Activated CD8-positive, alpha-beta T cell treated with anti-CD3 and anti-CD28 coated beads for 36 hours (primary cell): ENCODE measurements around the gene FRMD1. TPM values are rescaled to one million over a fixed set of nuclear protein-coding genes. Genes with fewer than 3 reads are reported as not detected.

Source experiments
- ATAC-seq: fragments of 200-7000 bp; cut with Tn5 transposase; one replicate; pipeline ENCODE4 v1.10.0; 2021; ENCODE audit warnings: mild to moderate bottlenecking, moderate library complexity
- CTCF ChIA-PET: fragments of 350-600 bp; sonication (Branson Sonifier 250); formaldehyde crosslinking; loops from one replicate; lab custom pipeline; 2021; ENCODE audit warnings: antibody characterized with exemption; lab: Charles Lee
- POLR2A ChIA-PET: fragments of 350-600 bp; sonication (Branson Sonifier 250); formaldehyde crosslinking; loops from one replicate; lab custom pipeline; 2021; ENCODE audit warnings: antibody characterized with exemption; lab: Charles Lee
- DNase-seq: peaks from one replicate; pipeline ENCODE4 v3.0.0-alpha.2; 2020
- H3K27ac Mint-ChIP-seq: one replicate; pipeline ENCODE4 v1.8.0; 2021; ENCODE audit warnings: mild to moderate bottlenecking, mixed read lengths
- H3K27me3 Mint-ChIP-seq: one replicate; pipeline ENCODE4 v1.8.0; 2021; ENCODE audit warnings: mixed read lengths
- H3K36me3 Mint-ChIP-seq: one replicate; pipeline ENCODE4 v1.8.0; 2021; ENCODE audit warnings: low read depth, mixed read lengths
- H3K4me1 Mint-ChIP-seq: one replicate; pipeline ENCODE4 v1.8.0; 2021; ENCODE audit warnings: low read depth, mixed read lengths
- H3K4me3 Mint-ChIP-seq: one replicate; pipeline ENCODE4 v1.8.0; 2021; ENCODE audit warnings: mild to moderate bottlenecking, moderate library complexity, mixed read lengths
- H3K9me3 Mint-ChIP-seq: one replicate; pipeline ENCODE4 v1.8.0; 2021; ENCODE audit warnings: mixed read lengths
- intact Hi-C: fragments of 100-400 bp; cut with micrococcal nuclease; formaldehyde crosslinking; loops from one replicate; pipeline ENCODE4 v1.10.0; 2022
- total RNA-seq, 2 experiments: library from RNA; stranded (reverse); gene quantifications; one replicate each; pipeline ENCODE4 v1.2.3, GENCODE V29; 2021
- TF ChIP-seq, protein P1 (sequence below): fragments of 200-600 bp; IDR thresholded peaks from one replicate; pipeline ENCODE4 v1.8.0; 2022; ENCODE audit warnings: antibody characterized with exemption, mild to moderate bottlenecking

The FRMD1 gene
- total RNA-seq, 2 experiments from 2014 or later: not detected

DNA sequence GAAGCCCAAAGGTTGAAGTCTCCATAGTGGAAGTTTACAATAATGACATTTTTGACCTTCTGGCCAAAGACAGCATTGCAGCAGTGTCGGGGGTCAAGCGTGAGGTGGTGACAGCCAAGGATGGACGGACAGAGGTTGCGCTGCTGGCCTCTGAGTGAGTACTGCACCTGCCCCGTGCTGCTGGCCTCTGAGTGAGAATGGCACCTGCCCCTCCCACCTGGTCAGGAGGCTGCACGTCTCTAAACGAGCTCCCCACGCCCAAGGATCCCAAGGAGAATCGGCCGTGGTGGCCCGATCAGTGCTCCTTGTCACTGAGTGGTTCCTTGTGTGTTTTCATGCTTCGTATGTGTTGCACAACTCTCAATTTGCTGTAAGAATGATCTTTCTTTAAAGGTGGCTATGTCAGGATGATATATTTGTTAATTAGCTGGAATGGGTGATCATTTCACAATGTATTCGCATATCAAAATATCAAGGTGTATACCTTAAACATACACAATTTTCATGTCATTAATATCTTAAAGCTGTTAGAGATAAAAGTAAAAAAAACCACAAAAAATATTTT lies 40.4 kb downstream of the FRMD1 start:
- intact Hi-C loops: no loop called here
- H3K27ac Mint-ChIP-seq: no peak overlapping the region

DNA sequence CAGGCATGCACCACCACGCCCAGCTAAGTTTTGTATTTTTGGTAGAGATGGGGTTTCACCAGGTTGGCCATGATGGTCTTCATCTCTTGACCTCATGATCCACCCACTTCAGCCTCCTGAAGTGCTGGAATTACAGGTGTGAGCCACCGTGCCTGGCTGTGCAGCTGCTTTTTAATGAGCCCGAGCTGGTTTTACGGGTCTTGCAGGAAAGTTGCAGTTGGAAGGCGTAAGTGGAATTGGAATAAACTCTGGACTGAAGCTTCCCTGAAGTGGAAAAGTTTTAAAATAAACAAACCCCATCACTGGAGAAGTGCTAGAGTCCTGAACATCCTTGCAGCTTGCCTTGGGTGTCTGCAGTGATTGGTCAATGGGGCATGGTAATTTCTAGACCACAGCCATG lies 41.2 kb downstream of the FRMD1 start:
- POLR2A ChIA-PET: no interaction called here
- no peak for ATAC-seq
- no peak overlapping the region for H3K4me3 Mint-ChIP-seq
- H3K4me1 Mint-ChIP-seq: no peaks in the 10 kb centered on the region
- TF ChIP-seq, protein P1, sequence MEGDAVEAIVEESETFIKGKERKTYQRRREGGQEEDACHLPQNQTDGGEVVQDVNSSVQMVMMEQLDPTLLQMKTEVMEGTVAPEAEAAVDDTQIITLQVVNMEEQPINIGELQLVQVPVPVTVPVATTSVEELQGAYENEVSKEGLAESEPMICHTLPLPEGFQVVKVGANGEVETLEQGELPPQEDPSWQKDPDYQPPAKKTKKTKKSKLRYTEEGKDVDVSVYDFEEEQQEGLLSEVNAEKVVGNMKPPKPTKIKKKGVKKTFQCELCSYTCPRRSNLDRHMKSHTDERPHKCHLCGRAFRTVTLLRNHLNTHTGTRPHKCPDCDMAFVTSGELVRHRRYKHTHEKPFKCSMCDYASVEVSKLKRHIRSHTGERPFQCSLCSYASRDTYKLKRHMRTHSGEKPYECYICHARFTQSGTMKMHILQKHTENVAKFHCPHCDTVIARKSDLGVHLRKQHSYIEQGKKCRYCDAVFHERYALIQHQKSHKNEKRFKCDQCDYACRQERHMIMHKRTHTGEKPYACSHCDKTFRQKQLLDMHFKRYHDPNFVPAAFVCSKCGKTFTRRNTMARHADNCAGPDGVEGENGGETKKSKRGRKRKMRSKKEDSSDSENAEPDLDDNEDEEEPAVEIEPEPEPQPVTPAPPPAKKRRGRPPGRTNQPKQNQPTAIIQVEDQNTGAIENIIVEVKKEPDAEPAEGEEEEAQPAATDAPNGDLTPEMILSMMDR: no peak
- intact Hi-C loops: no loop called here
- CTCF ChIA-PET: no interaction called here
- H3K27ac Mint-ChIP-seq: no peak overlapping the region
- peaks cover 20% of the 10 kb centered on the region for H3K9me3 Mint-ChIP-seq
- no peak for DNase-seq
- peaks cover 1% of the 10 kb centered on the region for H3K36me3 Mint-ChIP-seq
- H3K27me3 Mint-ChIP-seq: peaks cover 16% of the 10 kb centered on the region

More for the DNA sequence above, 40.4 kb downstream of the FRMD1 start:
- DNase-seq (no peak), ATAC-seq (no peak)
- H3K27me3 Mint-ChIP-seq: peaks cover 15% of the 10 kb centered on the region
- CTCF ChIA-PET: no interaction called here
- TF ChIP-seq, protein P1: no peak
- H3K4me3 Mint-ChIP-seq: no peak overlapping the region
- peaks cover 1% of the 10 kb centered on the region for H3K36me3 Mint-ChIP-seq
- H3K4me1 Mint-ChIP-seq: no peaks in the 10 kb centered on the region
- POLR2A ChIA-PET: no interaction called here
- H3K9me3 Mint-ChIP-seq: peaks cover 20% of the 10 kb centered on the region

DNA sequence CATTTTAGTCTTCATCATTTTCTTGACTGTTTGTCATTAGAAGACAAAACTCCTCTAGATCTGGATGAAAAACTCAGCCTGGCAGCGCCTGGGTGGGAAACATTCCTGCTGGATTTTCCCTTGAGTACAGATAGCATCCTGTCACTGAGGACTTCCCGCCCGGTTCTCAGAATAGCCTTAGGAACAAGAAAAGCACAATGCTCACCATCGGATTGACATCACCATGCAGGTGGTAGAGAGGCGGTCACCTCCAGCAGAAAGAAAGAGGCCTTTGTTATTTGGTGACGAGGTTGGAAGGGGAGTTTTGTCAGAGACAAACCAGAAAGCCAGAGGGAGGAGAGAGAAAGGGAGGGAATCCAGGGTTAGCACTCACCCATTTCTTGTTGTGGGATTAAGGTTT lies 41.8 kb downstream of the FRMD1 start:
- ChIA-PET CTCF (no interaction called here), POLR2A (no interaction called here)
- intact Hi-C loops: no loop called here
- no peak overlapping the region for H3K4me3 Mint-ChIP-seq
- ATAC-seq (no peak), DNase-seq (no peak)
- TF ChIP-seq, protein P1: no peak
- peaks cover 16% of the 10 kb centered on the region for H3K27me3 Mint-ChIP-seq
- peaks cover 18% of the 10 kb centered on the region for H3K9me3 Mint-ChIP-seq
- H3K4me1 Mint-ChIP-seq: no peaks in the 10 kb centered on the region
- H3K27ac Mint-ChIP-seq: no peak overlapping the region
- peaks cover 1% of the 10 kb centered on the region for H3K36me3 Mint-ChIP-seq

DNA sequence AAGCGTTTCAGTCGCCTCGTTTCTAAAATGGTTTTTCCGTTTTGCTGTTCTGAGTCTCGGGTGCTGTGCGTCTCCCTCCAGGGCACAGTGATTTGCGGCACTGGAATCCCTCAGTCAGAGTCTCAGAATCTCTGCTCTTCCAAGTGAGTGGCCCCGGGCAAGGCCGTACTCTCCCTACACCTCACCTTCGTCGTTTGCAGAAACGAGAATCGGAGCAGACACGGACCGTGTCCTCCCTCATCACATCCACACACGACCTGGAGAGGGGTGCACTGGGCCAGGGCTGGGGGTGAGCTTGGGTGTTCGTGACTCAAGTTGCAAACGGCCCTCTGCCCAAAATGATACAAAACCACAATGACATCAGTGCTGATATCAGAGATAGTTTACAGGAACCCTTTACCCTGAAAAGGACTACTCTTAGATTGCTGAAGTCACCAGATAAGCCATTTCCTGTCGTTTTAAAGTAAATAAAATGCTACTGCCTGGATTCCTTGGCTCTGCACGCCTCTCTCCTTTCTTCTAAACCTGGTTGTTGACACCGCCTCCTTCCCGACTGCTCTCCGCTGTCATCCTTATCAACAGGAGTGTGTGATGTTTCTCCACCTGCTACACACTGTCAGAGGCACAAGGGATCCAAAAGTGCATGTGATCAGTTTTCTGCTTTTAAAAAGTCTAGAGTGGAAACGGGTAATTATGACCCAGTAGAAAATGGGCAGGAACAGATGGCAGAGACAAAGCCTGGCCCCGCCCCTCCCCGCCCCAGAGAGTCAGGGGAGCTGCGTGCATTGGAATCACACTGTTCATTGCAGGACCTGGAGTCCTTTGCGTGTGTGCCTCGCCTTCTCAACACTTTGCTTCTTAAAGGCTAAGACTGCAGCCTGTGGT lies 43.1 kb downstream of the FRMD1 start:
- intact Hi-C loops: no loop called here
- Mint-ChIP-seq H3K36me3 (peaks cover 1% of the 10 kb centered on the region), H3K27ac (no peak overlapping the region), H3K4me1 (no peaks in the 10 kb centered on the region), H3K4me3 (no peak overlapping the region), H3K27me3 (peaks cover 16% of the 10 kb centered on the region), H3K9me3 (peaks cover 18% of the 10 kb centered on the region)
- ATAC-seq (no peak), DNase-seq (no peak)
- TF ChIP-seq, protein P1: no peak
- POLR2A ChIA-PET: no interaction called here
- CTCF ChIA-PET: no interaction called here

DNA sequence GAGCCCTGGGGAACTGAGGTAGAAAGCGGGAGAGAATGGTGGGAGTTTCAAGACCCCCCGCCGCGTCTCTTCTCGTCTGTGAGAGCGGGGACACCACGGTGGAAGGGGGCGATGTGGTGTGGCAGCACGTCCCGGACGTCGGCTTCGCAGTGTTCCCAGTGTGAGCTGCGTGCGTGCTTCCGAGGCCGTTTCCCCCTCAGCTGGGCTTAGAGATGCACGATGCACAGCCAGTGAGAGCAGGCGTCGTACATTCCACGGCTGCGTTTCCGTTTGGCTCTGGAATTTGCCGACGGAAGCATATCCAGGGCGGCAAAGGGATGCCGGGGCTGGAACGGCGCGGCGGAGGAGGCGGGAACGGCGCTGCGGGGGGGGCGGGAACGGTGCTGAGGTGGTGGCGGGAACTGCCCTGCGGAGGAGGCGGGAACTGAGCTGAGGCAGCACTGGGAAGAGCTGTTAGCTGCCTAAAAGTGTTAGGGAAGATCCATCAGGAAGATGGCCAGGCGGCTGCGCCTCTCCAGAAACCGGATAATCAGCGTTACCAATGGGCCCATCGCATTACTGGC lies 43.8 kb downstream of the FRMD1 start:
- ChIA-PET CTCF (no interaction called here), POLR2A (no interaction called here)
- Mint-ChIP-seq H3K9me3 (peaks cover 15% of the 10 kb centered on the region), H3K36me3 (peaks cover 1% of the 10 kb centered on the region), H3K27ac (no peak overlapping the region), H3K4me3 (no peak overlapping the region), H3K4me1 (no peaks in the 10 kb centered on the region), H3K27me3 (peaks cover 16% of the 10 kb centered on the region)
- intact Hi-C loops: no loop called here
- no peak for ATAC-seq
- TF ChIP-seq, protein P1: no peak
- DNase-seq: no peak
